Epithelial cell of esophagus (primary cell): ENCODE data around the gene SUPT3H.

Experiments
- DNase-seq: peaks from one replicate; pipeline ENCODE4 v3.0.0; 2010; ENCODE audit warnings: low read depth
- H3K4me3 ChIP-seq: 2 replicates; pipeline ENCODE4 v1.5.1; 2011; ENCODE audit warnings: mild to moderate bottlenecking, low read length, control low read depth
- CTCF ChIP-seq: IDR thresholded peaks from 2 replicates; pipeline ENCODE4 v1.5.1; 2011; ENCODE audit warnings: low read depth, mild to moderate bottlenecking, low read length, control low read depth, inconsistent platforms; ENCODE audit not compliant: insufficient read depth; ENCODE audit errors: missing control alignments

The SUPT3H gene

GRCh38 chr6:45310118-45310788, 67.5 kb downstream of the SUPT3H start:
- H3K4me3 ChIP-seq: no peak overlapping the region
- DNase-seq: no peak
- TF ChIP-seq CTCF: no peak

- DNase-seq: peak; percentile 66
- TF ChIP-seq CTCF: no peak
- no peak overlapping the region for H3K4me3 ChIP-seq
These were observed 72.2 kb downstream of the SUPT3H start for GRCh38 chr6:45305546-45305945.

- DNase-seq: no peak
- no peak for TF ChIP-seq CTCF
- H3K4me3 ChIP-seq: no peak overlapping the region
These were observed 74.9 kb downstream of the SUPT3H start for GRCh38 chr6:45302832-45303231.

- no peak for TF ChIP-seq CTCF
- H3K4me3 ChIP-seq: no peak overlapping the region
- DNase-seq: no peak
These were observed 76.2 kb downstream of the SUPT3H start for GRCh38 chr6:45301348-45302142.

- no peak for TF ChIP-seq CTCF
- no peak overlapping the region for H3K4me3 ChIP-seq
- no peak for DNase-seq
These were observed 77.0 kb downstream of the SUPT3H start for GRCh38 chr6:45300736-45301135.

GRCh38 chr6:45299096-45299581, 78.6 kb downstream of the SUPT3H start:
- no peak for DNase-seq
- no peak overlapping the region for H3K4me3 ChIP-seq
- no peak for TF ChIP-seq CTCF
